Left renal cortex interstitium (tissue), 4 donors: ENCODE data around the gene KCNIP3. TPM values are rescaled to one million over a fixed set of nuclear protein-coding genes. Genes with fewer than 3 reads are reported as not detected.
"Not testable (repeated sequence)": the region's sequence is repeated elsewhere in the genome, so short reads cannot be mapped to it uniquely, and the experiment has no call there.

Source experiments
- DNase-seq, 4 donors: peaks; one replicate each; pipeline ENCODE4 v3.0.0-alpha.2; 2013; ENCODE audit warnings: low read depth in 4 of 4, low spot score in 2 of 4, missing footprints in 1 of 4
- polyA plus RNA-seq, 4 donors: library from polyadenylated mRNA; unstranded; fragments of 120-200 nt; gene quantifications; one replicate each; pipeline ENCODE4 v1.2.1, GENCODE V29; 2013; ENCODE audit not compliant: insufficient read length in 4 of 4

KCNIP3 gene
- polyA plus RNA-seq, 4 donors: 14.5 to 22.3 (median 16.9) TPM

DNA sequence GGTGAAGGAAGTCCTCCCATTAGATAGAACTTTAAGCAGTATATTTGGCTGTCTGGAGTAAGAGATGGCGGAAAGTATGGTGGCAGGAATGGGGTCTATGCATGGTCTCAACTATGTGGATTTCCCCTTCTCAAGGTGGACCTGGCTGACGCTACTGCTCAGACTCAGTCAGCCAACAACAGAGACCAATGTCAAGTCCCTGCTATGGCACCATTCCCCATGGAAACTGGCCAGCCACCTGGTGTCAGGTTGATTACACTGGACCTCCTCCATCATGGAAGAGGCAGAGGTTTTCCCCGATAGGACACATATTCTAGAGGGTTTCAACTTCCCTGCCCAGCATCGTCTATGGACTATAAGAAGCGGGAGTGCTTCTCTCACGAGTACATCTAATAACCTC lies 96.8 kb downstream of the KCNIP3 start:
- no peak for DNase-seq

DNA sequence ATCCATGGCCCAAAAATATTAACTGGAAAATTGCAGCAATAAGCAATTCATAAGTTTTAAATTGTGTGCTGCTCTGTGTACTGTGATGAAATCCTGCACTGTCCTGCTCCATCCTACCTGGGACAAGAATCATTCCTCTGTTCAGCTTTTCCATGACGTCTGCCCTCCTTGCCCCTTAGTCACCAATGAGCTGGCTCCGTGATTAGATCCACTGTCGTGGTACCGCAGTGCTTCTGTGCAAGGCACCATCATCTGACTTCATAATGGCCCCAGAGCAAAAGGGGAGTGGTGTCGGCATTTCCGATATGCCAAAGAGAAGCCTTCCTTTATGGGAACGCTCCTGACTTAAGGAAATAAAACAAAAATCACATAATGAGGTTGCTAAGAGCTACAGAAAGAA lies 101.9 kb downstream of the KCNIP3 start:
- DNase-seq: no peak

DNA sequence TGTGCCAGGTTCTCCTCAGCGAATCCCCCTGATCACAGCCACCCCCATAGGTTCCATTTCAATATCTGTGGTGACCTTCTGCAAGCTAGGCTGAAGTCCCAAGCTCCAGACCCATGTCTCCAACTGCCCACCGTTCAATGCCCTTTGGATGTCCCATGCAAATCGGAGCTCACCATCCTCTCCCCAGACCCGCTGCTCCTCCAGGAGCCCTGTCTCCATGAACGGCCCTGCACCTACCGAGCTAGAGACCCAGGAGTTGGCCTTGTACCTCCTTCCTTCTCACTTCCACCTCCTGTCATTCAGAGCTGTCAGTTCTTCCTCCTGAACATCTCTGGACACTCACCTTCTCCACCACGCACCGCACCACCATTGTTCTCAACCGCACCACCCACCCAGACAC lies 104.3 kb downstream of the KCNIP3 start:
- DNase-seq: no peak

DNA sequence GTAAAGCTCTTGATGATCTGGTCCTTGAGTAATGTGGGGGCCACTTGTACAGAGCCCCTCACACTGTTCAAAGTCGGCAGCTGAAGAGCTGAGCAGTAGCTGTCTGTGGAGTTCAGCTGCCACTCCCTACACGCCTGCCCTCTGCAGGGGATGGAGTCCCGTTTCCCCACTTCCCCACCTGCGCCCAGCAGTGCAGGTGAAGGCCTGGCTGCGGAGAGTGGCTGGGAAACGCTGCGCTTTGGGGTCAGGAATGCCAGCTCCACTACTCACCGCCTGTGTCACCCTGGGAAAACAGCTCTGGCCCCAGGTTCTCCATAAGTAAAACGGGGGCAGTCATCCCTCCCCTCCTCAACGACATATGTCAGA lies 104.8 kb downstream of the KCNIP3 start:
- DNase-seq: not testable (repeated sequence)

DNA sequence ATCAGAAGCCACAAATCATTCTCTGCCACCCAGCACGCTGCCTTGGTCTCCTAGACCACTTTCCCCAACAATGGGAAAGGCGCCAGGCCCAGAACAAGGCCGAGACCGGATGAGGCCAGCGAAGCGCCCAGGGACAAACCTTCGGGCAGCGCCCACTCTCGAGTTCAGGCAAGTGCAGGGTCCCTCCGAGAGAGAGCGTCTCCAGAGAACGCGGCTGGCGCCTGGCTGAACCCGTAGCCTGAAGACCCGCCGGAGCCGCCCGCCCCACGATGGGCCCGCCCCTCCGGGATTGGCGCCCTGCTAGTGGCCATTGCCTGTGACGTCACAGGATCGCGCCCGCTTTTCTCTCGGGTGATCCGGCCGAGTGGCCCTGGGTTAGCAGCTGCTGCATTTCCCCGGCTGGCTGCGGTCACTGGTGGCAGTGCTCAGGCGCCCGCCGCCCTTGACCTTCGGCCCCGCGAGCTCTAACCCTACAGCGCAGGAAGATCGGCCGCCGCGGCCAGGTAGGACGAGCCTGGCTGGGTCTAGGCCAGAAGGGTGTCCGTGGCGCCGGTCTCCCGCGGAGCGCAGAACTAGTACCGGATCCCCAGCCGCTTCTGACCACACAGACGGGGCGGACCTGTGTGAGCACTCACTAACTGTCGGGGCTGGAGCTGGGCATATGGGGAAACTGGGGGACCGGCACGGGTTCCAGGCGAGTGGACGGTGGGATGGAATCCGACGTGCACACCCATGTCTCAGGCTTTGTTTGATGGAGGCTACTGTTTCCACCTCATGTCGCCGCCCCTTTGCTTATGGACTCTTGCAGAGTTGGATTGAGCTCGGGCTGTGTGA lies 105.4 kb downstream of the KCNIP3 start, which contains the start of gene FAHD2A:
TSS of gene FAHD2A (plus strand) at position 339 of the 834 bp plus-strand sequence. CDS start 2,851 bp downstream, outside the sequence.
- DNase-seq: peak; percentile 81 to 93 (median 86)

DNA sequence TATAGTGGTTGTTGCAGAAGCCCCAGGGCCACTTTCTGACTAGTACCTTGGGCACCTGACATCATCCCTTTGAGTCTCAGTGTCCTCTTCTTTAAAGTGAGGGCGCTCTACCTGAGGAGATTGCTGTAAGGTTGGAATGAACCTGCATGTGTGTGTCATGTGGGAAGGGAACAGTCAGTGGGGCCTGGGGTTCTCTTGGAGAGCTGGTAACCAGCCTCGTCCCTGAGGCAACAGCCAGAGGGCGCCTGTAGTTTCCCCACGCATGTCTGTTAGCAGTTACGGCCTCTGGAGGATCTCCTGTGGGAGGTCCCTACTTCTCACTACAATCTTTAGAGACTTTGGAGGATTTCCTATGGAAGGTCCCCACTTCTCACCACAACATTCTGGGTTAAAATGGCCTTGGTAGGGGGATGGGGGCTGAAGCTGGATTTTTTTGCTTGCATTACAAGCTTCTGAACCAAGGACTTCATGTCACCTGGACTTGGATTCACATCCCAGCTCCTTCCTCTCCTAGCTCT lies 106.1 kb downstream of the KCNIP3 start:
- not testable (repeated sequence) for DNase-seq

DNA sequence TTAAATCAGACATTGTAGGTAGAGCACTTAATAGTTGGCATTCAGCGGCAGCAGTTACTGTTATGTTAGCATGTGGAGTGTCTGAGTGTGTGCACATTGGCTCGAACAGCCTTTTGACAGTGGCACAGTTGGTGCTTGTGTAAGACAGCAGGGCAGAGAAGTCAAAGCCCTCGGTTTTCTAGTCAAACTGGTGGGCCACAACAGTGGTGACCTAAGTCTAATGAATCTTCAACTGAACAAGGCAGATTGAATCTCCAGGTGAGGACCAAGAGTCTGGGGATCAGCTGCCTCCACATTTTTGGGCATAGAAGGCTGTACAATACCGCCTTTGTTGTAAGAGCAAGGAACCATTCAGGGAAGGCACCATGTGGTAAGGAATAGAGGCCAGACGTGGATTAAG lies 106.7 kb downstream of the KCNIP3 start:
- DNase-seq: not testable (repeated sequence)

DNA sequence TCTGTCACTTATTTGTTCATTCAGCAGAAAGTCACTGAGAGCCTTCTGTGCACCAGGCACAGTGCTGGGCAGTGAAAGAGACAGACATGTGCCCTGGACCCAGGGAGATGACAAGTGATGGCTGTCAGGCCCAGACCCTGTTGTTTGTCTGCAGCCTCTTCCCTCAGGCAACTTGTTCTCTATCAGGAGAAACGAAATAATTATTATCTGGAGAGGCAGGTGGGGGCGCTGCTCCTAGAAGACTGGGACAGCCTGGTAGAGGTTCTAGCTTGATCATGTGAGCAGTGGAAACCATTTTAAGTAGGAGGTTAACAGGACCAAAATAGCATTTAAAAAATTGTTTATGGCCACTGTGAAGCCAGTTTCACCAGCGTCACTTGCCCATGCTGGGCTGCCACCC lies 107.5 kb downstream of the KCNIP3 start:
- DNase-seq: not testable (repeated sequence)

DNA sequence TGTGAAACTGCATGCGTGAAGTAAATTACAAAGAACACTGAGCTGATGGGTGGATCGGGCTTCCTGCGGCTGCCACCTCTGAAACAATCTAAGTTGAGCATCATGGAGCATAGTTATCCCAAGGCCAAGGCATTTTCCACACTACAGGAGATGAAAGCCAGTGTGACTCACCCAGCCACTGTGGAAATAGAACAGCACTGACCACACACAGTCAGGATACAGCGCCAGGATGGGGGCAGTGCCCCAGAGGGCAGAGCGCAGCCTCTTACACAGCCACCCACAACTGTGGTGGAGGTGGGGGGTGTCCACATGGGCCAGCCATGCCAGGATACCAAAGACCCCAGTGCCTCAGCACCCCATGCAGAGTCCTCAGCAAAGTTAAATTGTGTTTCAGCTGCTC lies 114.1 kb downstream of the KCNIP3 start:
- not testable (repeated sequence) for DNase-seq

DNA sequence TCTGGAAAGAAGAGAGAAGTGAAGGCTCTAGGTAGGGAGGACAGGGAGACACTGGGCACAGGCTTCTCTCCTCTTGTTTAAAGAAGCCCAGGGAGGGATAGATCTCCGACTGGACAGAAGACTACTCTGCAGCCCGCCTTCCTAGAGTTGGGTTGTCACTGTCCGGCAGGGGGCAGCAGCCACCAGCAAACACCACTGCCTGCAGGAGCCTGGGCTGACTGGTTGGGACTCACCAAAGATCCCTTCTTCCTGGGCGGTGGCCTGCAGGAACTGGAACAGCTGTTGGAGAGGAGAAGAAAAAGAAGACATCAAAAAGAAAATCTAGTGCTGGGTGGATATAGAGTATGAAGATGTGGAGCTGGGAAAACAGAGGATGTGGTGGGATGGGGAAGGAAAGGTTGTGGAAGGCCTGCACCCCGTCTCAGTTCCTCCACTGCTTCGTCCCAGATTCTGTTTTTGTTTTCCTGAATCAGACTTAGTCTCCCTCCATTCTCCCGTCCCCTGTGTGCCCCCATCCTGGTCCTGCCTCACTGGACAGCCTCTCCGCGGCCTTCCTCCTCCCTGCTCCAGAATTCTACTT lies 117.0 kb downstream of the KCNIP3 start:
- peak in 2 of 4 donors; percentile 51 to 56 for DNase-seq

DNA sequence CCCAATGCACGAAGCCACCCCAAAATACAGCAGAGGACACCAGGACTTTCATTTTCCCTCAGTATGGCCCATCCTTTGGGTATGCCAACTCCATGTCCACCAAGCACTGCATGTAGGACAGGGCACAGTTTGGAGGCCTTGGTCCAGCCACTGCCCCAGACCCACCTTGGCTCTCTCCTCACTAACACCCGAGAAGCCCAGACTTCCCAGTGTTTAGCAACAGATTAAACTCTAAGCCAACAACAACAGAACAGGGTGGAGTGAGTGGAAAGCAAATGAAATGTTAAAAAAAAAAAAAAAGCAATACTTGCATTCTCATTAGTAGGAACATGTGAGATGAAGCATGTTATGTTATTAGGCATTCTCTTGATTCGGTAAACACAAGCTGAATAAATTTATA lies 118.0 kb downstream of the KCNIP3 start:
- not testable (repeated sequence) for DNase-seq

DNA sequence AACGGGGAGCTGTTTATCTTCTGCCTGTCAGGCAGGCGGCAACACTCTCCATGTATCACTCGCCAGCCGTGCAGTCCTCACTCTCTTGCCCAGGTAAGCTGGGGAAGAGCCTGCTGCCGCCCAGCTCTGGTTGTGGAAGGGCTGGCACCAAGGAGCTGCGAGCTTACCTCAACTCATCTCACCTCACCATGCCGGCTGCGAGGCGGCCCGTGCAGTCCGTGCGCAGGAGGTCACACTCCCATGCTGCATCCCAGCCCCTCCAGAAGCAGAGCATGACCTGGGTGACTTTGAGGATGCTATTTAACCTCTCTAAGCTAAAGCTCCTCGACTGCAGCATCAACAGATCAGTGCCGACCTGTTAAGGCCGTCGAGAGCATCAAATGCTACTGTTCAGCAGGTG lies 118.4 kb downstream of the KCNIP3 start:
- not testable (repeated sequence) for DNase-seq

DNA sequence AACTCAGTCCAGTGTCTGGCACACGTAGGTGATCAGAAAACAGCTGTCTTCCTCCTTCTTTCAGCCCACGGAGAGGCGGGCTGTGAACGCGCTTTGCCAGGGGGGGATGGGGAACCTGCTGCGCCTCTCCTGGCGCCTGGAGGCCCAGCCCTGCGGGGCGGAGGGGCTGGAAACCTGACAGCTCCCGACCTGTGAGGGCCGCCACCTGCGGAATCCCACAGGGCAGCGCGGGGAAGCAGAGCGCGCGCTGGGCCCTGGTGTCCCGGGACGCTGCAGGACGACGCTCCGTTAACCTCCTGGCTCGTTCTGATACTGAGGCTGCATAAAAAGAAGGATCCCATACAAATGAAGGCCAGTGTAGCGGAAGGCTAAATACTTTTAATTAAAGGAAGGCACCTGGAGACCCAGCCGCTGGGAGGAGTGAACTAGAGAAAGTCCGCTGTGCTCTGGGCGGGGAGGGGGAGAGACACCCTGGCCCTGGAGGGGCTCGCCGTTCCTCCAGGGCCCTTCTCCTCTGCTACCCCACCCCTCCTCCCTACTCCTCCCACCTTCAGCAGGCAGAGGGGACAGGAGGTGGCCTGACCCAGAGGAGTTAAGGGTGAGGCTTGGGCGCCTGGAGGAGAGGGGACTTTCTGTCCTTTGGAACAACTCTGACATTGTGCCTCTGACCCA lies 130.2 kb downstream of the KCNIP3 start:
- not testable (repeated sequence) for DNase-seq

DNA sequence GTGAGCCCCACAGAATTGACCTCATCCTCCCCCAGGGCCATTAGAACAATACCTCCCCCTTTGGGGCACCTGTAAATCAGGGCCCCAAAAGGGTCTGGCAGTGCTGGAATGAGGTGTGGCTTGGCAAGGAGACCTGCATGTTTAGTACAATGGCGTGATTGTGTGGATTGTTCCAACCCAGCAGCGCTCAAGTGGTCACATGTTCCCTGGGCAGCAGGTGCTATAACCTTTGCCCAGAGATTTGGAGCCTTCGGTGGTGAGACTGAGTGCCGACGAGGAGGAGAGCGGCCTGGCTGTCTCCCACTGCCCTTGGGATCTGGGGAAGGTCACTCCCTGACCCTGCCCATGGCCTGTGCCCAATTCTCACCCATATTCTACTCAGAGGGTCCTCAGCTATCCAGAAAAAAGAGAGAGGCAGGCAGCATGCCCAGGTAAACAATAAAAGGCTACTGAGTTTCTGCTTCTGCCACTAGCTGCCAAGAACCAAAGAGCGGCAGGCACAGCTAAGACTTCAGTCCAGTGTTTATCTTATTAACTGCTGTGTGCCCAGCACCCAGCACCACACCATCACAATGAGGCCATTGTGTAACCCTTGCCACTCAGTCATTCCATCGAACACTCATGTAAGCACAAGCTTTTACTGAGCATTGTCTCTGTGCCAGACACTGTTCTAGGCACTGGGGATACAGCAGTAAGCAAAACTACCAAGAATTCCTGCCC lies 132.8 kb downstream of the KCNIP3 start:
- not testable (repeated sequence) for DNase-seq

DNA sequence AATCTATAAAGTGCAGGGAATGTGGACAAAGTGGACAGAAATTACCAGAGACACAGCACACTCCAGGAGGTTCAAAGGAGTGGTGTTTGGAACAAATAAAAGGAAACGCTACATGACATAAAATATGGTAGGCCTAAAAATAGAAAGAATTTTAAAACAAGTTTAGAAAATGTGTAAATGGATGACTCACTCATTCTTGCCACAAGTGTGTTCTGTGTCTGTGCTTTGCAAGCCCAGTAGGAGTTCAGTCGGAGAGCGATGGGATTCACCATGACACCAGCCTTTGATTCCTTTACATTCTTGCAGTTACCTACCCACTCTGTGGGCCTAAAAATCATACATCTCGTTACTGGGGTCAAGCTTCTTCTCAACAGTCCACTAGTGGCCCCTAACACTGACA lies 136.2 kb downstream of the KCNIP3 start:
- not testable (repeated sequence) for DNase-seq

DNA sequence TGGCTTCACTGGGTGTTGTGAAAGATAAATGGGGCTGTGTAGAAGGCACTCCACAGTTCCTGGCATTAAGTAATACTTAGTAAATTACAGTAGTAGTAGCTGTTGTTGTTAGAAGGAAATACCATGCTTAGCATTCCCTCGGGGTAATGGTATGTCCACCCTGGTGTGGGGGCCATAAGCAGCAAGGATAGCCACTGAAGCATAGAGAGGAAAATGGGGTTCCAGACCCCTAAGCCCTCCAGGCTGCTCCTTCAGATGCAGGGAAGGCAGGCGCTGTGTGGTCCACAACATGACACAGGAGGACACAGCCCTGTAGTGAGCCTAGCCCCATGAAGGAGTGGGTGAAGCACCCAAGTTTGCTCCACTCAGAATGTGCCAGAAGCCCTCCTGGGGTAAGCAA lies 136.8 kb downstream of the KCNIP3 start:
- DNase-seq: not testable (repeated sequence)

DNA sequence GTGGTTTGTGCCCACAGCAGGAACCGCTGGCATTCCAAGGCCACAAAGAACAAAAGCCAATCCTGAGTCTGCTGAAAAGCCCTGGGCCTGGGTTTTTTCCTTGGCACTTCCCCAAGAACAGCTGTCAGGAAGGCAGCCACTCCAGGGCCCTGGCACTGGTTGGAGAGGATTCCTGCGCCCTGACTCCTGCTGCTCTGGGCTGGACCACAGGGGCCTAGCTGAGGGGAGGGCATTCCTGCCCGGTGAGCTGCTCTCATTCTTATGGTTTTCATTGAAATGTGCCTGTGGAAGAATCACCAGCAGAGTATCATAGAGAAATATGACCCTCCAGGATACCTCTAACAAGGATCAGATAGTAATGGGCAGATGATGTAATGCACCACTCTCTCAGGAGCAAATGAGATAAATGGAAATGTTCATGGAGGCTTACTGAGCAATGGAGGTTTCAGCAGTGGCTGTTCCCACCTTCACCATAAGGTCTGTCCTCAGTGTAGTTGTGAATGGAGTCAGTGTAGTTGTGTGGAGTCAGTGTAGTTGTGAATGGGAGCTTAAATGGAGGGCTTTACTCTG lies 137.4 kb downstream of the KCNIP3 start:
- DNase-seq: not testable (repeated sequence)

DNA sequence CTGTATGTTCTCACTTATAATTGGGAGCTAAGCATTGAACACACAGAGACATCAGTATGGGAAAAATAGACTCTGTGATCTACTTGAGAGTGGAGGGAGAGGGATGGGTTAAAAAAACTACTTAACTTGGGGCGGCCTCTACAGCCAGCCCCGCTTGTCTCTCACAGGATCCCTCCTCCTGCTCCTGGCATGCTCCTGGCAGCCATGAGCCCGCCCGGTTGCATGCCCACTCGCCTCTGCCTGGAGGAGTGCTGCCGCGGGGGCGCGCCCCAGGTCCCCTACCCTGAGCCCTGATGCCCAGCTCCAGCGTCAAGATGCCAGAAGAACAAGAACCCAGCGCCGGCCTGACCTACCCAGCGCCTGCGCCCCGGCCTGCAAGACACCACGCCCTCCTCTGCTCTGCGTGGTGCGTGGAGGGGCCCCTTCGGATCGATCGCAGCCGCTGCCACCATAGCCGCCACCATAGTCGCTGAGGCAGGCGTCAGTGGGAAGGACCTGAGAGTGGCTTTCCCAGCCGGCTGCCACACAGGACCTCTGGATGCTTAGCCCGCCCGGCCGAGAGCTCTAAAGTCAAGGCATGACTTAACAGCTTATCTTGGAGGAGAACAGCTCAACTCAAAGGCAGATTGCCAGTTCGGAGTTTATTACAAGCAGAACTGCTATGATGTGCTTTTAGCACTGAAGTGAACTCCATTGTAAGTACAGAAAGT lies 138.2 kb downstream of the KCNIP3 start:
- not testable (repeated sequence) for DNase-seq
